Mesendoderm (in vitro differentiated cells): ENCODE data around the gene MYL11.
"Not testable (repeated sequence)": the region's sequence is repeated elsewhere in the genome, so short reads cannot be mapped to it uniquely, and the experiment has no call there.

Experiments
- DNase-seq: peaks from one replicate; pipeline ENCODE4 v3.0.0; 2013
- H2AK5ac ChIP-seq: 2 replicates; pipeline ENCODE4 v1.6.1; 2013; ENCODE audit warnings: low read length, inconsistent platforms
- H2BK120ac ChIP-seq: 2 replicates; pipeline ENCODE4 v1.6.1; 2013; ENCODE audit warnings: low read depth, mild to moderate bottlenecking, low read length, moderate library complexity, mixed read lengths
- H2BK15ac ChIP-seq: replicated peaks from 2 replicates; pipeline ENCODE4 v1.6.1; 2013; ENCODE audit warnings: low read depth, mild to moderate bottlenecking, moderate library complexity
- H2BK5ac ChIP-seq: 2 replicates; pipeline ENCODE4 v1.6.1; 2013; ENCODE audit warnings: low read length, inconsistent platforms
- H3K18ac ChIP-seq: 2 replicates; pipeline ENCODE4 v1.6.1; 2013; ENCODE audit warnings: mild to moderate bottlenecking, low read length, mixed read lengths
- H3K23ac ChIP-seq: one replicate; pipeline ENCODE4 v1.6.1; 2013; ENCODE audit warnings: low read length
- H3K27ac ChIP-seq: 2 replicates; pipeline ENCODE4 v1.5.1; 2013; ENCODE audit warnings: low read depth, mild to moderate bottlenecking, inconsistent platforms, low read length, moderate library complexity
- H3K27me3 ChIP-seq: 2 replicates; pipeline ENCODE4 v1.6.1; 2013; ENCODE audit warnings: low read length, control low read depth, mild to moderate bottlenecking, inconsistent platforms; ENCODE audit not compliant: insufficient read depth, poor library complexity
- H3K36me3 ChIP-seq: 2 replicates; pipeline ENCODE4 v1.6.1; 2013; ENCODE audit warnings: low read length, inconsistent platforms; ENCODE audit not compliant: control insufficient read depth, insufficient read depth
- H3K4ac ChIP-seq: one replicate; pipeline ENCODE4 v1.6.1; 2013; ENCODE audit warnings: low read depth, mild to moderate bottlenecking, low read length, moderate library complexity
- H3K4me1 ChIP-seq: 2 replicates; pipeline ENCODE4 v1.6.1; 2013; ENCODE audit warnings: low read depth, low read length, inconsistent platforms; ENCODE audit not compliant: control insufficient read depth
- H3K4me2 ChIP-seq: 2 replicates; pipeline ENCODE4 v1.6.1; 2013; ENCODE audit warnings: low read length
- H3K4me3 ChIP-seq: 2 replicates; pipeline ENCODE4 v1.5.1; 2013; ENCODE audit warnings: mild to moderate bottlenecking, low read length
- H3K56ac ChIP-seq: one replicate; pipeline ENCODE4 v1.6.1; 2013; ENCODE audit warnings: low read length
- H3K79me1 ChIP-seq: 2 replicates; pipeline ENCODE4 v1.6.1; 2013; ENCODE audit warnings: low read length, inconsistent platforms
- H3K79me2 ChIP-seq: 2 replicates; pipeline ENCODE4 v1.6.1; 2013; ENCODE audit warnings: mild to moderate bottlenecking, low read length; ENCODE audit not compliant: control insufficient read depth, insufficient read depth
- H3K9ac ChIP-seq: 2 replicates; pipeline ENCODE4 v1.6.1; 2013; ENCODE audit warnings: low read length, inconsistent platforms
- H4K5ac ChIP-seq: one replicate; pipeline ENCODE4 v1.6.1; 2013; ENCODE audit warnings: low read length
- H4K8ac ChIP-seq: one replicate; pipeline ENCODE4 v1.6.1; 2013; ENCODE audit warnings: low read depth, mild to moderate bottlenecking, control low read depth, low read length, moderate library complexity
- WGBS: extraction: QIAGEN DNeasy Blood & Tissue Kit; methylation state at CpG from one replicate; pipeline ENCODE4 v1.1.7; 2013; ENCODE audit warnings: low lambda C conversion rate, missing lambda C conversion rate; ENCODE audit not compliant: insufficient coverage; ENCODE audit errors: extremely low coverage; 5-methylcytosine and 5-hydroxymethylcytosine counted together

Gene MYL11

GRCh38 chr16:30394592-30395154 is 20.1 kb downstream of the MYL11 start:
- H3K23ac ChIP-seq = peak overlapping the region; percentile 32
- no peaks in the 10 kb centered on the region for H3K4me1 ChIP-seq
- H2AK5ac ChIP-seq = peak overlapping the region; percentile 62
- H2BK5ac ChIP-seq = peak overlapping the region; percentile 87
- H3K4ac ChIP-seq = peak overlapping the region; percentile 84
- H3K36me3 ChIP-seq = no peaks in the 10 kb centered on the region
- H3K56ac ChIP-seq = peak overlapping the region; percentile 96
- H3K4me2 ChIP-seq = peak overlapping the region; percentile 87
- peak overlapping the region; percentile 98 for H3K27ac ChIP-seq
- H3K9ac ChIP-seq = peak overlapping the region; percentile 96
- H3K27me3 ChIP-seq = no peaks in the 10 kb centered on the region
- H2BK15ac ChIP-seq = no peak overlapping the region
- peaks cover 7% of the 10 kb centered on the region for H3K79me1 ChIP-seq
- H3K4me3 ChIP-seq = peak overlapping the region; percentile 81
- H3K79me2 ChIP-seq = peaks cover 20% of the 10 kb centered on the region
- H3K18ac ChIP-seq = peak overlapping the region; percentile 85
- H2BK120ac ChIP-seq = peak overlapping the region; percentile 40
- DNase-seq = peak; percentile 71
- H4K5ac ChIP-seq = peak overlapping the region; percentile 17
- peak overlapping the region; percentile 91 for H4K8ac ChIP-seq
- WGBS = no CpG with 5 or more reads among the region's 31 CpGs

GRCh38 chr16:30395155-30395991 is 20.8 kb downstream of the MYL11 start, which contains the start of gene ZNF48:
Gene ZNF48 (plus strand): TSS chr16:30395420. CDS start chr16:30395795, 375 bp downstream.
- peak; percentile 92 for DNase-seq
- peaks cover 7% of the 10 kb centered on the region for H3K79me1 ChIP-seq
- no peaks in the 10 kb centered on the region for H3K27me3 ChIP-seq
- H2AK5ac ChIP-seq = peak within 1 kb of the TSS; percentile 62
- H4K5ac ChIP-seq = peak within 1 kb of the TSS; percentile 17
- H3K23ac ChIP-seq = peak within 1 kb of the TSS; percentile 32
- peak within 1 kb of the TSS; percentile 84 for H3K4ac ChIP-seq
- H3K36me3 ChIP-seq = no peaks in the 10 kb centered on the region
- peak within 1 kb of the TSS; percentile 98 for H3K27ac ChIP-seq
- H3K18ac ChIP-seq = peak within 1 kb of the TSS; percentile 85
- peak within 1 kb of the TSS; percentile 91 for H4K8ac ChIP-seq
- H2BK5ac ChIP-seq = peak within 1 kb of the TSS; percentile 87
- no peak within 1 kb of the TSS for H2BK15ac ChIP-seq
- H2BK120ac ChIP-seq = peak within 1 kb of the TSS; percentile 40
- H3K4me3 ChIP-seq = peak within 1 kb of the TSS; percentile 81
- H3K9ac ChIP-seq = peak within 1 kb of the TSS; percentile 96
- H3K79me2 ChIP-seq = peaks cover 20% of the 10 kb centered on the region
- peak within 1 kb of the TSS; percentile 87 for H3K4me2 ChIP-seq
- H3K4me1 ChIP-seq = no peaks in the 10 kb centered on the region
- H3K56ac ChIP-seq = peak within 1 kb of the TSS; percentile 96
- no CpG with 5 or more reads among the region's 103 CpGs for WGBS

- Histone ChIP-seq H2AK5ac (no peak overlapping the region), H3K18ac (peak overlapping the region; percentile 85), H2BK120ac (no peak overlapping the region), H3K4me2 (peak overlapping the region; percentile 60), H3K9ac (peak overlapping the region; percentile 96), H3K27me3 (no peaks in the 10 kb centered on the region), H3K79me1 (peaks cover 7% of the 10 kb centered on the region), H2BK15ac (no peak overlapping the region), H4K8ac (no peak overlapping the region), H3K56ac (peak overlapping the region; percentile 96), H3K4me3 (peak overlapping the region; percentile 81), H3K4me1 (no peaks in the 10 kb centered on the region), H3K36me3 (no peaks in the 10 kb centered on the region), H3K27ac (peak overlapping the region; percentile 98), H3K4ac (peak overlapping the region; percentile 84), H3K79me2 (peaks cover 20% of the 10 kb centered on the region), H4K5ac (no peak overlapping the region), H3K23ac (no peak overlapping the region), H2BK5ac (no peak overlapping the region)
- DNase-seq = no peak
- WGBS = no CpG with 5 or more reads among the region's 13 CpGs
These were observed 21.5 kb downstream of the MYL11 start for GRCh38 chr16:30395992-30396585.

- H2BK5ac ChIP-seq, H3K18ac ChIP-seq, H3K79me1 ChIP-seq, H3K4ac ChIP-seq, H4K8ac ChIP-seq, H2BK120ac ChIP-seq, H4K5ac ChIP-seq, DNase-seq, H3K9ac ChIP-seq, H3K56ac ChIP-seq, H2AK5ac ChIP-seq, H3K4me1 ChIP-seq, H3K27ac ChIP-seq, H2BK15ac ChIP-seq, H3K23ac ChIP-seq, H3K4me2 ChIP-seq, H3K27me3 ChIP-seq, H3K4me3 ChIP-seq, H3K36me3 ChIP-seq: not testable (repeated sequence)
- H3K79me2 ChIP-seq = peaks cover 20% of the 10 kb centered on the region
- WGBS = no CpG with 5 or more reads among the region's 4 CpGs
These were observed 22.0 kb downstream of the MYL11 start for GRCh38 chr16:30396627-30397026.

GRCh38 chr16:30397056-30397455 is 22.5 kb downstream of the MYL11 start:
- no peak overlapping the region for H2AK5ac ChIP-seq
- H3K27me3 ChIP-seq = no peaks in the 10 kb centered on the region
- H3K9ac ChIP-seq = no peak overlapping the region
- no peak overlapping the region for H3K18ac ChIP-seq
- no peak overlapping the region for H3K56ac ChIP-seq
- H2BK5ac ChIP-seq = no peak overlapping the region
- no peak overlapping the region for H3K27ac ChIP-seq
- H4K8ac ChIP-seq = no peak overlapping the region
- no peak overlapping the region for H3K23ac ChIP-seq
- peaks cover 7% of the 10 kb centered on the region for H3K79me1 ChIP-seq
- no CpG with 5 or more reads among the region's 4 CpGs for WGBS
- peaks cover 20% of the 10 kb centered on the region for H3K79me2 ChIP-seq
- no peak overlapping the region for H3K4me2 ChIP-seq
- DNase-seq = no peak
- H3K4me1 ChIP-seq = no peaks in the 10 kb centered on the region
- H4K5ac ChIP-seq = no peak overlapping the region
- H2BK15ac ChIP-seq = no peak overlapping the region
- no peak overlapping the region for H3K4ac ChIP-seq
- no peaks in the 10 kb centered on the region for H3K36me3 ChIP-seq
- no peak overlapping the region for H2BK120ac ChIP-seq
- no peak overlapping the region for H3K4me3 ChIP-seq
